ENCODE measurements around the gene TBKBP1.

The TBKBP1 gene

GRCh38 chr17:47715669-47716325 is 21.8 kb downstream of the TBKBP1 start:
- H3K79me2 ChIP-seq (ENCODE audit: control insufficient read depth, insufficient read depth, low read length, poor library complexity) = no peaks in the 10 kb centered on the region
- no peak overlapping the region for H2AK5ac ChIP-seq (ENCODE audit: low read length)
- no peak overlapping the region for H3K18ac ChIP-seq (ENCODE audit: low read length)
- H3K4me3 ChIP-seq (ENCODE audit: low read depth, low read length) = no peak overlapping the region
- H3K14ac ChIP-seq (ENCODE audit: low read length) = no peak overlapping the region
- no peak overlapping the region for H3K4me2 ChIP-seq (ENCODE audit: low read length)
- H4K8ac ChIP-seq (ENCODE audit: low read depth, low read length) = no peak overlapping the region
- no CpG with 5 or more reads among the region's 10 CpGs for WGBS (ENCODE audit: extremely low coverage, insufficient coverage, insufficient read length)
- no peak overlapping the region for H2AFZ ChIP-seq (ENCODE audit: insufficient read depth, low read length, poor library complexity)
- no peaks in the 10 kb centered on the region for H3K36me3 ChIP-seq (ENCODE audit: control insufficient read depth in 1 of 2, insufficient read depth in 2 of 2, low read length in 2 of 2)
- H2BK120ac ChIP-seq (ENCODE audit: insufficient read depth, low read length, poor library complexity) = no peak overlapping the region
- no peak overlapping the region for H3K4ac ChIP-seq (ENCODE audit: low read depth, low read length)
- H3K79me1 ChIP-seq (ENCODE audit: low read length) = no peaks in the 10 kb centered on the region
- no peak overlapping the region for H2BK12ac ChIP-seq (ENCODE audit: low read length)
- H2BK5ac ChIP-seq (ENCODE audit: low read depth, low read length, poor library complexity) = no peak overlapping the region
- no peak for DNase-seq
- H4K12ac ChIP-seq (ENCODE audit: low read depth, low read length) = no peak overlapping the region
- H3K4me1 ChIP-seq (ENCODE audit: control insufficient read depth in 1 of 2, insufficient read depth in 2 of 2, low read length in 2 of 2) = no peaks in the 10 kb centered on the region
- H3K9ac ChIP-seq (ENCODE audit: low read length) = no peak overlapping the region
- no peak overlapping the region for H3K27ac ChIP-seq (ENCODE audit: low read depth, low read length)
- H3K23ac ChIP-seq (ENCODE audit: low read length) = no peak overlapping the region
- no peak overlapping the region for H4K91ac ChIP-seq (ENCODE audit: low read depth, low read length)
- H3K27me3 ChIP-seq (ENCODE audit: insufficient read depth, low read length) = peaks cover 5% of the 10 kb centered on the region
- H3K9me3 ChIP-seq (ENCODE audit: insufficient read depth, low read depth, low read length) = peaks cover 2% of the 10 kb centered on the region

GRCh38 chr17:47716375-47716774 is 22.4 kb downstream of the TBKBP1 start:
- Histone ChIP-seq H2BK5ac (ENCODE audit: low read depth, low read length, poor library complexity) (no peak overlapping the region), H4K12ac (ENCODE audit: low read depth, low read length) (no peak overlapping the region), H3K27me3 (ENCODE audit: insufficient read depth, low read length) (peaks cover 8% of the 10 kb centered on the region), H3K9me3 (ENCODE audit: insufficient read depth, low read depth, low read length) (peaks cover 2% of the 10 kb centered on the region), H3K79me2 (ENCODE audit: control insufficient read depth, insufficient read depth, low read length, poor library complexity) (no peaks in the 10 kb centered on the region), H3K79me1 (ENCODE audit: low read length) (no peaks in the 10 kb centered on the region), H3K27ac (ENCODE audit: low read depth, low read length) (no peak overlapping the region), H3K36me3 (ENCODE audit: control insufficient read depth in 1 of 2, insufficient read depth in 2 of 2, low read length in 2 of 2) (no peaks in the 10 kb centered on the region), H2BK12ac (ENCODE audit: low read length) (no peak overlapping the region), H3K4me1 (ENCODE audit: control insufficient read depth in 1 of 2, insufficient read depth in 2 of 2, low read length in 2 of 2) (no peaks in the 10 kb centered on the region), H3K23ac (ENCODE audit: low read length) (no peak overlapping the region), H4K91ac (ENCODE audit: low read depth, low read length) (no peak overlapping the region), H4K8ac (ENCODE audit: low read depth, low read length) (no peak overlapping the region), H2BK120ac (ENCODE audit: insufficient read depth, low read length, poor library complexity) (no peak overlapping the region), H3K18ac (ENCODE audit: low read length) (no peak overlapping the region), H3K4me2 (ENCODE audit: low read length) (no peak overlapping the region), H2AFZ (ENCODE audit: insufficient read depth, low read length, poor library complexity) (no peak overlapping the region), H3K4me3 (ENCODE audit: low read depth, low read length) (no peak overlapping the region), H3K14ac (ENCODE audit: low read length) (no peak overlapping the region), H3K4ac (ENCODE audit: low read depth, low read length) (no peak overlapping the region), H3K9ac (ENCODE audit: low read length) (no peak overlapping the region), H2AK5ac (ENCODE audit: low read length) (no peak overlapping the region)
- WGBS (ENCODE audit: extremely low coverage, insufficient coverage, insufficient read length) = no CpG with 5 or more reads among the region's 3 CpGs
- no peak for DNase-seq

- Histone ChIP-seq H2BK12ac (ENCODE audit: low read length) (no peak overlapping the region), H2AFZ (ENCODE audit: insufficient read depth, low read length, poor library complexity) (no peak overlapping the region), H3K4ac (ENCODE audit: low read depth, low read length) (no peak overlapping the region), H4K12ac (ENCODE audit: low read depth, low read length) (no peak overlapping the region), H2BK120ac (ENCODE audit: insufficient read depth, low read length, poor library complexity) (no peak overlapping the region), H3K23ac (ENCODE audit: low read length) (no peak overlapping the region), H3K4me2 (ENCODE audit: low read length) (no peak overlapping the region), H3K36me3 (ENCODE audit: control insufficient read depth in 1 of 2, insufficient read depth in 2 of 2, low read length in 2 of 2) (no peaks in the 10 kb centered on the region), H3K27me3 (ENCODE audit: insufficient read depth, low read length) (peaks cover 8% of the 10 kb centered on the region), H3K79me2 (ENCODE audit: control insufficient read depth, insufficient read depth, low read length, poor library complexity) (no peaks in the 10 kb centered on the region), H2BK5ac (ENCODE audit: low read depth, low read length, poor library complexity) (no peak overlapping the region), H3K9ac (ENCODE audit: low read length) (no peak overlapping the region), H3K79me1 (ENCODE audit: low read length) (no peaks in the 10 kb centered on the region), H4K91ac (ENCODE audit: low read depth, low read length) (no peak overlapping the region), H2AK5ac (ENCODE audit: low read length) (no peak overlapping the region), H3K9me3 (ENCODE audit: insufficient read depth, low read depth, low read length) (peaks cover 2% of the 10 kb centered on the region), H3K14ac (ENCODE audit: low read length) (no peak overlapping the region), H3K4me3 (ENCODE audit: low read depth, low read length) (no peak overlapping the region), H3K18ac (ENCODE audit: low read length) (no peak overlapping the region), H3K27ac (ENCODE audit: low read depth, low read length) (no peak overlapping the region), H3K4me1 (ENCODE audit: control insufficient read depth in 1 of 2, insufficient read depth in 2 of 2, low read length in 2 of 2) (peaks cover 0 to 3% of the 10 kb centered on the region in 2 experiments), H4K8ac (ENCODE audit: low read depth, low read length) (no peak overlapping the region)
- no peak for DNase-seq
- no CpG with 5 or more reads among the region's 2 CpGs for WGBS (ENCODE audit: extremely low coverage, insufficient coverage, insufficient read length)
These were observed 23.3 kb downstream of the TBKBP1 start for GRCh38 chr17:47717261-47717697.

GRCh38 chr17:47717979-47718621 is 24.1 kb downstream of the TBKBP1 start:
- Histone ChIP-seq H3K4me2 (ENCODE audit: low read length) (no peak overlapping the region), H2BK120ac (ENCODE audit: insufficient read depth, low read length, poor library complexity) (no peak overlapping the region)
- no peak for DNase-seq

More at GRCh38 chr17:47717979-47718621, 24.1 kb downstream of the TBKBP1 start:
- Histone ChIP-seq H3K79me1 (ENCODE audit: low read length) (no peaks in the 10 kb centered on the region), H4K91ac (ENCODE audit: low read depth, low read length) (no peak overlapping the region), H3K4ac (ENCODE audit: low read depth, low read length) (no peak overlapping the region), H3K4me3 (ENCODE audit: low read depth, low read length) (no peak overlapping the region), H3K27ac (ENCODE audit: low read depth, low read length) (no peak overlapping the region), H2BK5ac (ENCODE audit: low read depth, low read length, poor library complexity) (no peak overlapping the region), H2BK12ac (ENCODE audit: low read length) (no peak overlapping the region), H3K23ac (ENCODE audit: low read length) (no peak overlapping the region), H3K9ac (ENCODE audit: low read length) (no peak overlapping the region), H3K18ac (ENCODE audit: low read length) (no peak overlapping the region), H2AK5ac (ENCODE audit: low read length) (no peak overlapping the region), H4K8ac (ENCODE audit: low read depth, low read length) (no peak overlapping the region), H2AFZ (ENCODE audit: insufficient read depth, low read length, poor library complexity) (no peak overlapping the region), H3K27me3 (ENCODE audit: insufficient read depth, low read length) (peaks cover 8% of the 10 kb centered on the region), H3K9me3 (ENCODE audit: insufficient read depth, low read depth, low read length) (peaks cover 2% of the 10 kb centered on the region), H3K14ac (ENCODE audit: low read length) (no peak overlapping the region), H3K79me2 (ENCODE audit: control insufficient read depth, insufficient read depth, low read length, poor library complexity) (no peaks in the 10 kb centered on the region), H3K36me3 (ENCODE audit: control insufficient read depth in 1 of 2, insufficient read depth in 2 of 2, low read length in 2 of 2) (no peaks in the 10 kb centered on the region), H3K4me1 (ENCODE audit: control insufficient read depth in 1 of 2, insufficient read depth in 2 of 2, low read length in 2 of 2) (peaks cover 0 to 3% of the 10 kb centered on the region in 2 experiments), H4K12ac (ENCODE audit: low read depth, low read length) (no peak overlapping the region)
- no CpG with 5 or more reads among the region's 9 CpGs for WGBS (ENCODE audit: extremely low coverage, insufficient coverage, insufficient read length)
